NCI-H187 (cell line): Measurements from ENCODE around the gene EYA4.

Source experiments
- DNase-seq, 2 experiments: peaks; one replicate each; lab custom pipeline; 2025; lab: John Stamatoyannopoulos, UW

EYA4 gene

DNA sequence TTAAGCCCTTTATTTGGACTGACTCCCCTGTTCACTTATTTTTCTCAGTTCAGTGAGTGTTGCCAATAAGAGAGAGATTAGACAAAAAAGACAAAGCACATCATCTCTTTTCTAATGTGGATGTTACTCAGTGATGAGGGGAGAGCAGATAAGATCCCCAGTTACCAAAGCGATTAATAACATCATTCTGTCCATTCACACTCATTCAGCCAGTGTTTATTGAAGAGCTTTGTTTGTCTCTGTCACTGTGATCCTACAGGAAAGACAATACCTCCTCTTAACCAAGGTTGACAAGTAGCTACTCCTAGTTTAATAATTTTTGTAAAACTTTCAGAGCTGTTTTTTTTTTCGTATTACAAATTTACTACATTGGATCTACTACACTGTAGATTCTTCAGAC, 163.0 kb downstream of the EYA4 start:
- no peak for DNase-seq

DNA sequence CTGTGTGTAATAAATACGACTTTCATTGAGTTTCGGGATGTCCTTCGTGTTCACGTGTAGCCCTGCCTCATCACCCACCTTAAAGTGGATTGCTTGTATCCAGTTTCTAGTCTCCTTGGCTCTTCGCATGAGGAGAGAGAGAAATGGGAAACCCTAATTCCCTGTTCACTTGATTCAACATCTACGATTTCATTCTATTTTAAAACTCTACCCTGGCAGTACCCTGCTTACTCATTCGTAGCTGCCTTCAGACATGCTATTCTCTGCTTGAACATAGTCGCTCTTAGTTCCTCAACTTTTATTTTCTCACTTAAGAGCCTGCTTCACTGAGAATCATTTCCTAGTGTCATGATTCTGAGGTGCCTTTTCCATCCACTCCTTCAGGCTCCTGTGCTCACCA, 163.6 kb downstream of the EYA4 start:
- no peak for DNase-seq

DNA sequence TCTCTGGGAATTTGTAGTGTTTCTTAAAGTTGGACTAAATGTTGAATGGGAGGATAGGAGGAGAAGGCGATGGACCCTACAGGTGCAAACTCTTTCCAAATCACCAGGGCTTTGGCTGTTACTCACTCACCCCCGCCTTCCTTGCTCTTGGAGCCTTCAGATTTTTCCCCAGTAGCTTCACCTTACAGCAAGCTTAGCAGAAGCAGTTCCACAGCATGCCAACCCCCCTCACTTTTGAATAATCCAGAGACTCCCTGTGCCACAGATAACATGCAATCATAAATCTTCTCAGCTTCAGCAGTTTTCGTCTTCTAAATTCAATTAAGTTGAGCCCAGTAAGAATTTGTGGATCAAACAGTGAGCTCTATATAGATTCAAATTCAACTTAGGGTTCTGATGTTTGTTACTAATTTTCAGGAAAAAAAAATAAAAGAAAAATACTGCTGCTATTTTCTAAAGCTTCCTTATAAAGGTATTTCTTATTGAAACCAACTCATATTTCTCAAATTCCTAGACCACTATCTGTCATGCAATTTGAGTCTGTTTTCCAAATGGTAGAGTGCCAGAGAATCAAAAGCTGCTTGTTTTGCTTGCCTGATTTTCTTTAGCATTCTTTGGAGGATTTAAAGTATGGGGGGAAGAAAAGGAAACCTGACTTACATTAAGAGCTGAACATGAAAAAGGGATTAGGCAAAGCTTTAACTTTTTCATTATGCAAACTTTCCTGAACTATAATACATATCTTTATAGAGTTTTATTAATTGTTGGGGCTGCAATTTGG, 166.4 kb downstream of the EYA4 start:
- no peak for DNase-seq

DNA sequence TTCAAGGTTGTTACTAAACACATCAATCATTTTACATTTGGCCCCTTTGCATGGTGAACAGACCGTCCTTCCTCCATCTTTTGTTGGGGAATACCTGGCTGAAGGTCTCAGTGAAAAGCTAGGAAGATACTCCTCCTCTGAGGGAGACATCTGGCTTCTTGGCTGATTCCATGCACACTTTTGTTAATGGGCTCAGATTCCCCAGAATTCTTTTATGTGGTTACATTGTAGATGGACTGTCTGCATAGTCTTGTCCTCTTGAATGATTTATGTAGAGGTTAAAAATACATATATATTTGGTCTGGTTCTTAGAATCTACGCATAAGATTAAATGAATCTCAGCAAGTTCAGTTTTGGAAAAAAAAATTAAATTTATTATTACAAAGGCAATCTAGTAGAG, 167.0 kb downstream of the EYA4 start:
- no peak for DNase-seq

DNA sequence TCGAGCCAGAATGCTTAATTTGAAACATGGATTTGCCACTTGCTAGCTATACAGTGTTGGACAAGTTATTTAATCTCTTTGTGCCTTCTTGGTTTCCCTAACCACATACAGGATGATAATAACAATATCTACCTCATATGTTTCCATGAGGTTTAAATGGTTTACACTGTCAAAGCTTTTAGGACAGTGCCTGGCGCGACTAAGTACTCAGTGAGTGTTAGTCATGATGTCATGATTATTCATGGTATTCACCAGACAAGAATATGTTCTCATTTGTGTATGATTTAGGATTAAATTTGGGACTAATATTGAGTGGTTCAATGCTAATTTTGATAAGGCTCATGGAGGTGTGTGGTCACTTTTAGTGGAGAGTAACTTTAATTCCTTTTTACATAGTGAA, 167.4 kb downstream of the EYA4 start:
- no peak for DNase-seq

DNA sequence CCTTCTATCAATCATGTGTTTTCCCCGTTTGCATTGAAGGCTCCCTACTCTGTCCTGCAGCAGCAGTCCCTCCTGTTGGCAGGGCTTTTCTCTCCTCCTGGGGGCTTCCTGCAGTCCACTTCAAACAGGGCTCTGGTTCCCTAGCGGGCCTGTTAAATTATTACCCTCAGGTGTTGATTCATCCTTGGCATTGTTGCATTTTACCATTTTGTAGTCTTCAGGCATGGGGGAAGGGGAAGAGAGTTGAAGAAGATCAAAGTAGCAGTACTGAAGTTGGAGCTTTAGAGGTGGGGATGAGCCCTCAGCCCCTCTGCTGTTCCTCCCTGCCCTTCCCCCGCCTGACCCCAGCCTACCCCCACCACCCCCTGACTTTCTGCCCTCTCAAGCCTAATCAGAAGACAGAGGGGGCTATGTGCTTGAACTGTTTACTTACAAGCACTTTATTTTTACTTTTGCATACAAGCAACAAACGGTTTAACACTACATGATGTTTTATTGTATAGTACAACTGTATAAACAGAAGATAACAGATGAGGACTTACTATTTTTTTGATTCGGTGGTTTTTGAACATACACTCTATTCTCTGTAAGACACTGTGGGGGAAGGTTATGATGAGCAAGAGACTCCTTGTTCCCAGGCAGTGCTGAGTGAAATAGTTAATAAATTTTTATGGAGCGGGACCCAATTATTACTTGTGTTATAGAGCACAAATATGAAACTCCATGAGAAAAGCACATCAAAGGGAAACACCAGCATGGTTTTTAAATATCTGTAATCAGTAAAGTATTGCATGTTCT, 169.7 kb downstream of the EYA4 start:
- DNase-seq, result no peak

DNA sequence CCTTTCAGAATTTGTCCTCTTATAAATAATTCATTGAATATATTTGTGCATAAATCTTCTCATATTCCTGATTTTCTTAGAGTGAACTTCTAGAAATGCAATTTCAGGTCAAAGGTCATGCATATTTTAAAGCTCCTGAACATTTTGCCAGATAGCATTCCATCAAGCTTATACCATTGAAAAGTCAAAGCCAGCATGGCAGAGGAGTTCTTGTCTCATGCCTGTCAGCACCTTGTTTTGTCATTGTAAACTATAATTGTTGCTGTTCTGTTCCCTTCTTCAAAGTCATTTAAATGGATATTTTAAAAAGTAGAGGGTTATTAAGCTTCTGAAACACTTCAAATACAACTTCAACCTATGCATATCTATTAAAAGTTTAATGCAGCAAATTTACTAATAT, 170.6 kb downstream of the EYA4 start:
- no peak for DNase-seq

DNA sequence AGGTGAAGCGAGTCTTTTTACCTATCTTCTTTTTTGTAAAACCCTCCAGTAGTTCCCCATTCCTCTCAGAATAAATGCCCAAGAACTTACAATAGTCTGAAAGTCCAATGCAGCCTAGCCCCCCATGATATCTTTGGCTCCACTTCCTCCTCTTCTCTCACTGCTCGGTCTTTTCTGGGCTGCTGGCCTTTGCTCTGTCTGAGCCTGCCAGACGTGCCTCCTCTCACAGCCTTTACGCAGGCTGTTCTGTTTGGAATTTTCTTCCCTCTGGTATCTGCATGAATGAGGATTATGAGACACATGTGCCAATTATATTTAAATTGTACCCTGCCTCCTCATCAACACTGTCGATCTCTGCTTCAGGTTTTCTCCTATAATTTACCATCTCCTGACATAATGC, 174.1 kb downstream of the EYA4 start:
- DNase-seq, result no peak

DNA sequence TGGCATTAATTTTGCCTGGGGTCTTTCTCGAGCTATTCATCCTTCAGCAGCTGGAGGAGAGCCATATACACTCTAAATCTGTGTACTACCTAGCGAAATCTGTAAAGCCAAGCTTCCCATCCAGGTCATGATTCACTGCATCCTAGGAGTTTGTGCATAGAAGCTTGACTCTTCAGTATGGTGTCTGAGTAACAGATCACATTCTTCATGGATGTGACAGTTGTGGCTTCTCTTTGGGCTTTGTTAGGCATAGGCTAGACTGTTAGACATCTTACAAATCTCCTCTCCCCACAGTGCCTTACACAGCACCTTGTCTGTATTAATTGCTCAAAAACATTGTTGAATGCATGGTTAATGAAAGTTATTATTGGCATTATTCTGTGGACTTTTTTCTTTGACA, 177.0 kb downstream of the EYA4 start:
- DNase-seq, result no peak

DNA sequence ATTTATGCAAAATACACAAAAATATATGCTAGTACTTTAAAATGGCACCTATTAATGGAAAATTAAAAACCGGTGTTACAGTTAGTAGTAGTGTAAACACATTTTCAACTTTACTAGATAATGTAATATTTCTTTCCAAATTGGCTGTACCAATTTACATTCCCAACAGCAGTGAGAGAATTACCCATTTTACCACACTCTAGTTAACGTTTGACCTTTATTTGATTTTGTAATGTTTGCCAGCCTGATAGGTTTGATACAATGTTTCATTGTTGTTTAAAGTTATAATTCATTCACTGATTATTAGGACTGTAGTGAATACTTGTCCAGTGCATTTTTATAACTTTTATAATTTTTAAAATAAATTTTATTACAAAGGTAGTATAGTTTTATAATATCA, 182.1 kb downstream of the EYA4 start:
- DNase-seq, result no peak

DNA sequence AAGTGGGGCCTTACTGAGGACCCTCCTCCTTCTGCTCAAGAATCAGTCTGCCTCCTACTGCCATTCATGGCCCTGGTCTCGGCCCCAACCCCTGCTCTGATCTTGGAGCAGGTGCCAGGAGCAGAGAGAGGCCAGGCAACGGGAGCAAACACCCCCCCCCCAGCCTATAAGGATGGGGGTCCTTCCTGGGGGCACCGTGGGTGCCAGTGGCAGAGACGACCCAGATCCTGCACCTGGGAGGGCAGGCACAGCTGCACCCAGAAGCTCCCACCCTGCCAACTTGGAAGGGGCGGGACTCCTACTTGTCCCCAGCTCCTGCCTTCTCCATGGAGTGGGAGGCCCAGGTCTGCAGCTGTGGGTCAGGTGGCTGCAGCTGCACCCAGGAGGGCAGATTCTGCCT, 183.2 kb downstream of the EYA4 start:
- DNase-seq, result no peak

DNA sequence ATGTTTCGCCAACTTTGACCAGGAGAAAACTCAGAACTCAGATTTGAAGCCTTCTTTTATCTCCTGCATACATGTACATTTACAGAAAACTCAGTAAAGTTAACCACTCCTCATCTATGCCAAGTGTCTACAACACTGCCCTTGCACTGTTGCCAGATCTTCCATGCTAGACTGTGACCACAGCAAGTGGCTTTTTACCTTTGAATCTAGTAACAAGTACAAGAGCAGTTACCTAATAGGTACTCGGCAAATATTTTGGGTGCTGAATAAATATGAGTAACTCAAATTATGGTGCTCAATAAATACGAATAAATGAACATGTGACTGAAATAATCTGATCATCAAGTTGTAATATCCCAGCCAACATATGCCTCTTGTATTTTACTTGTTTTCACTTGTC, 184.9 kb downstream of the EYA4 start:
- DNase-seq, result no peak

DNA sequence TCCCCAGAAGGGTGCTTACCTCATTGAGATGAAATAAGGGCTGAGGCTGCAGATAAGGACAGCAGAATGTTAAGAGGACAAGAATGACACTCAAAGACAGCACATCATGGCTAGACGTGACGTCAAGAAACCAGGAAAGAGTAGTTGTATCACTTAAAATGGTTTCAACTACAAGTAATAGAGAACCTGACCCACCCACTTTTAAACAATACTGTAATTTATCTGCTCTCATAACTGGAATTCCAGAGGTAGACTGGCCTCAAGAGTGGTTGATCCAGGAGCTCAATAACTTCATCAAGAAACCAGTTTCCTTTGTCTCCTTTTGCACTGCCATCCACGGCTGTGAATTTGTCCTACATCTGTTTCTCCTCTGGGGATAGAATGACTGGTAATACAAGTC, 187.1 kb downstream of the EYA4 start:
- DNase-seq, result no peak

DNA sequence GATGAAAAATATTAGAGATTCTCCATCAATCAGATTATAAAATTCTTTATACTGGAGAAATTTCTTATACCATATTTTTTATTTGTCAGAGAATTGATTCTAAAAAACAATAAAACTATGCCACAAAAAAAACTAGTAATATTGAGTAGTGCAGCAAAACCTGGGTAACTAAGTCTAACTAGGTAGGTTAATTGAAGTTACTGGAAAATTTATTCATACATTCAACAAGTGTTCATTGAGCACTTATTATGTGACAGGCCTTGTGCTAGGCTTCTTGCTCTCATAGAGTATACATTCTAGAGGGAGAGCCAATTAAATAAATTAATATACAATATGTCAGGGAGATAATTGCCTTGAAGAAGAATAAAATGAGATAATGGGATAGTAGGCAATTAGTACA, 189.4 kb downstream of the EYA4 start:
- DNase-seq, result no peak

DNA sequence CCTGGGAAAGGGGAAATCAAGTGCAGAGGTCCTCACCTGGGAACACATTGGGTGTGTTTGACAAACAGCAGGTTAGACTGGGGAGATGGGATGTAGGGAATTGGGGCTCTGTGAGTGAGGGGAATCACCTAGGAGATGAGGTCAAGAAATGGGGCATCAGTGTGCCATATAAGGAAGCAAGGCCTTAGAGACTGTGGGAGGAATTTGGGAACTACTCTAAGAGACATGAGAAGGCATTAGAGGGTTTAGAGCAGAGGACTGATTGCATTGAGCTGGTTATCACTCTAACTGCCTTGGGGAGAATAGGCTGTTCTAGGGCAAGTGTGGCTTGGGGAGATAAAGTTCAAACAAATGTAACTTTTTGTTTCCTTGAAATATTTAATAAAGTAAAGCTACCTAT, 189.9 kb downstream of the EYA4 start:
- DNase-seq, result no peak

DNA sequence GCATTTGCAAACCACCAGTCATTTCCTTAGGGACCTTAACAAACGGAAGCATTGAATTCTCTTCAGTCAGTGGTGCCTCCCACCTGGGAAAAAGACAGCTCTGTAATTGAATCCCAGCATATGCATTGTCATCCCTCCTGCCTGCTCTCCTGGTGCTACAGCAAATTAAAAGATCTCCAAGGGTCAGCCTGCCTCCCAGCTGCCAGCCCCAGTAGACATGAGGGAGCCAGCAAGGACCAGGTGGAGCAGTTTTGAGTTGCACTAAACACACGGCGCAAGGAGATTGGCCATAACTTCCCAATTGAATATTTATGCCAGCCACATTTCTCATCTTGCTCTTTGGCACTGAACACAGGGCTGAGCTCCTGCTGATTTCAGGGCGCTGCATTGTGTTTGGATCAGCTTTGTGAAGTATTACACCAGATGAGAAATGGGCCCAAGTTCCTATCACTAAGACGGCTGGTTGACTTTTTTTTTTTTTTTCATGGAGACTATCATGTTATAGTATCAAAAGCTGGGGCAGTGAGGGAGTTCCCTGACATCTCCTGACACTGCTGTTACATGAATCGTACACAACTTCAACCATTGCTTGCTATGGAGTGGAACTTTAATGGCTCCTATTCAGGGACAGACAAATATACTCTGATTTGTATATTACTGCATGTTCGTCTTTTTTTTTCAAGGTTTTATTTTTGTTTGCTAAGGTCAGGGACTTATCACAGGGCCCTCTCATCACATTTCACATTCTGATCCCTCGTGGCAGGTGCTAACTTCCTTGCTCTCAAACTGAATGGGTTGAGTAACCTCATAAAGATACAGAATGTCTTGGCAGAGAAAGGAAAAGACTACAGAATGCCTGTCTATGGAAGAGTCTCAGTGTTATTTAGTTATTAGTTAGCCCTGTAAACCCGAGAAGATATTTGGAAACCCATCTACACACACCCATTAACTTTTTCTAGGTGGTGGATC, 191.1 kb downstream of the EYA4 start:
- DNase-seq, result peak; percentile 59 to 76

DNA sequence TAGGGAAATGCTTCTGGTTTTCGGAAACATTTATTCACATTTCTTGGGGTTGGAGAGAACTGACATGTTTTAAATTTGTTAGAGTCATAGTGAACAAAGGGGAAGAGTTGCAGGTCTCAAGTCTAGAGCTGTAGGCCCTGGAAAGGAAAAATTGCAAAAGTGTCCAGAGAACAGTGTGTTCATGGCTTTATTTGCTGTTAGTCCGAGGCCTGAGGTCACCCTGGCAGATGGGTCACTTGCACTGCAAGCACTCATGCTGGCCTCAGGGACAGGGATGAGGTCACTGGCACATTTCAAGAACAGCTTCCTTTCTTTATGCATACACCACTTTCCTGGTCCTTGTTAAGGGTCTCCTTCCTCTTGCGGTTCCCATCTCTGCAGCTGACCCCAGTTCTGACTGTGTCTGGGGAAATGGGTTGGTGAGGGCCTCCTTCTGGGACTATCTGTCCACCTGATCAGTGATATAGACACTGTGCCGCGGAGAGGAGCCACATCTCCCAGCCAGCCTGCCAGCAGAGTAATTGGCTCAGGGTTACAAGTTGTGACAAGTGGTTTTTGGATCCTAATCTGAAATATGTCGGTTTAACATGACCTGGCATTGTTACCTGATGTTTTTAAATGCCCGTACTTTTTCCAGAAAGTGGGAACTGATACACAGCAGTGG, 194.0 kb downstream of the EYA4 start:
- DNase-seq, result no peak

DNA sequence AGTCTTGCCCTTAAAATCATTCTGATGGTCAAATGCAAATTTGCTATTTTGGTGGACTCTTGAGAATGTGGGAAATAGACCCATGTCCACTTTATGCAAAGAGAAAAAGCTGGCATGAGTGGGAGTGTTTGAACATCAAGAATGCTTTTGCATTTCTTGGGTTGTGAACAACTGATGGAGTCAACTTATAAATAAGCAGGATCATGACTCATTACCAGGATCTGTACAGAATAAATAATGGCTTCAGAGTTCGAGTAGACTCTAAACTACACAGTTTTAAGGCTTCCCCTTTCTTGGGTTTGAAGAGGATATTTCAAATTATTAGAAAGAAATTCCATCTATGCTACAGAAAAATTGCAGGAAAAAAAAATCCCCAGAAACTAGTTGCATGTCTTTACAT, 195.5 kb downstream of the EYA4 start:
- DNase-seq, result no peak

DNA sequence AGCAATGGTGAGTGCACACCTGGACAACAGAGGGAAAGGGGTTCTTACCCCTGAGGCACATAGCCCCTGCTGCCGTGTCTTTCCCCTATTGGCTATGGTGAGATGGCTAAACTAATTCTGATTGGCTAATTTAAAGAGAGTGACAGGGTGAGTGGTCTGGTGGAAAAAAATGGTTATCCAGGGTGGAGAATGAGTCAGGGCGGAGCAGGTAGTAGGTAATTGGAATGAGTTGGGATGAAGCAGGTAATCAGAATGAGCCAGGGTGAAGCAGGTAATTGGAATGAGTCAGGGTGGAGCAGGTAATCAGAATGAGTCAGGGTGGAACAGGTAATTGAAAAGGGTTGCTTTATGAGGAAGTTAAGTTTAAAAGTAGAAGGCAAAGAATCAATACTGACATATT, 200.3 kb downstream of the EYA4 start:
- no peak for DNase-seq

DNA sequence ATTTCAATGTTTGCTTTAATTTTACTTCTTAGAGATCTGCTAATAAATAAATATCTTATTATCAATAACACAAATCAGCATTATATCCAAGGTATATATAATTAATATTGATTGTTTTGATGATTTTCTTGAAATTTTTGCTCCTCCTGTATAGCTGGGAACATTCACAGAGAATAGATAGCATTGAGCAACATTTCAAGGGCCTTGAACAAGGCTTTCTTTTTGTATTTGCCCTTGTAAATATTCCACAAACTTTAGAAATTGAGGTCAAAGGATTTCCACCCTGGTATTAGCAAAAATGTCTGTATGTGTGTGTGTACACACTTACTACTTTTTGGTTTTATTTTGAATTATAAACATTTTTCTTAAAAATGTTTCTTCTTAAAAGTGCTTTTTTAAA, 205.6 kb downstream of the EYA4 start:
- no peak for DNase-seq

DNA sequence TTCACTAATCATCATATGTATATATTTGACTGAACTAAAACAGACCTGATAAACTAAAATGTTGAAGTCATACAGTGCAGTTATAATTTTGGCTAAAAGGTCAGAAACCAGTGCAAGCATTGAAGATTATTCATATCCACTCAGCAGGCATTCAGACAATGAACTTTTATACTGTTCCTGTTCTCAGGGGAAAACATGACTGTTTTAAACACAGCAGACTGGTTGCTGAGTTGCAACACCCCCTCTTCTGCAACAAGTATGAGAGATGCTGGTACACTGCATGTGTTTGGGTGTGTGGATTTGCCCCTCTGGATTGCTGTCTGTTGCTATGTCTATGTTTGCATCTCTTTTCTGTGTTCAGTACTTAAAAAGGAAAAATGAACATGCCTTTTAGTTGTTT, 206.8 kb downstream of the EYA4 start:
- no peak for DNase-seq

DNA sequence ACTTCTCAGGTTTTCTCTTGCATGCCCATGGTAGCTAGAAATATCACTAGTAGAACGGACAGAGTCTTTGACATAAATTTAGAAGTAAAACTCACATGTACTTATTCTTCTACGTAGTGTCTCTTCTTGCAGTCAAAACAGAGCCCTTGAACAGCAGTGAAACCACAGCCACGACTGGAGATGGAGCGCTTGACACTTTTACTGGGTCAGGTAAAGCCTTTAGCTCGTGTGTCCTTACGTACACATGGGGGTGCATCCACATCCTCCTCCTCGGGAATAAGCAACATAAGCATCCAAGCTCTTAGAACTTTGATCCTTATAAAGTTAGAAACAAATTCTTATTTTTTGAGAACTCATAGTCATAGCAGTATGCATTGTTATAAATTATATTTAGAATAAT, 215.3 kb downstream of the EYA4 start:
- no peak for DNase-seq
